Right hindlimb (tissue), 1 donor: ENCODE measurements around the gene TM6SF1.
A peak's percentile ranks its signal among the peaks of the same experiment; 100 is the strongest.
"Not testable (repeated sequence)": the region's sequence is repeated elsewhere in the genome, so short reads cannot be mapped to it uniquely, and the experiment has no call there.

Experiments used
- DNase-seq: peaks from one replicate; pipeline ENCODE4 v3.0.0-alpha.2; 2018

TM6SF1 gene

GRCh38 chr15:83090465-83090864 lies 17.0 kb upstream of the TM6SF1 start:
- no peak for DNase-seq

DNA sequence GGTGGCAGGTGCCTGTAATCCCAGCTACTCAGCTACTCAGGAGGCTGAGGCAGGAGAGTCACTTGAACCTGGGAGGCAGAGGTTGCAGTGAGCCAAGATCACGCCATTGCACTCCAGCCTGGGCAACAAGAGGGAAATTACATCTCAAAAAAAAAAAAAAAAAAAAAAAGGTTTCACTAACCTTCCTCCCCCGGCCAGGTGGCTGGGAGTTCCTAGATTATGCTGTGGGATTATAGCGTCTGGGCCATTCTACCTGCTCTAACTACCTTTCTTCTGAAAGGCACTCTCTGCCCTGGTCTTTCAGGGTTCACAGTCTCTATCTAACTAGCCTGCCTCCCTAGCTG lies 15.5 kb upstream of the TM6SF1 start:
- DNase-seq = not testable (repeated sequence)

DNA sequence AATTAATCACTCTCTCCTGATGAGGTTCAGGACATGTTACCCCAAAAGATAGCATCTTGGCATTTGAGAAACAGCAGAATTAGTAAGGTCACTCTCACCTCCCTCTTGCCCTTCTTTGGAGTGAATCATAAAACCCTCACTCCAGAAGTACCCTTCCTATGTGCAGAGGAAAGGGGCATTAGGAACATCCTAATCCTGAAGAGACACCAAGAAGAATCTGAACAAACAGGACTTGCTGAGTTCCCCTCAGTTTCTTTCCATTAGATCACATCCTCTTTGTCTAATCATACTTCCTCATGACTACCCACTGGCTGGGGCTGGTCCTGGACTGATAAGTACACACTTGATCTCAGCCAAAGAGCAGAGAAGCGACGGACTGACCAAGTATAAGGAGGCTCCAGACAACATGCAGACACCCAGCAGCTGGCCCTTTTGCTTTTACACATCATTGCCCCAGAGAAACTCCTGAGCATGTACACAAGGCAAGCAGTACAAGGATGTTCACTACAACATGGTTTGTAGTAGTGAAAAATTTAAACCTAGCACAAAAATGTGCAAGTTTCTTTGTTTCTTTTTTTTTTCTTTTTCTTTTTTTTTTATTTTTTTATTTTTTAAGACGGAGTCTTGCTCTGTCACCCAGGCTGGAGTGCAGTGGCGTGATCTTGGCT lies 15.0 kb upstream of the TM6SF1 start:
- DNase-seq = no peak

GRCh38 chr15:83094583-83094982 lies 12.9 kb upstream of the TM6SF1 start:
- no peak for DNase-seq

DNA sequence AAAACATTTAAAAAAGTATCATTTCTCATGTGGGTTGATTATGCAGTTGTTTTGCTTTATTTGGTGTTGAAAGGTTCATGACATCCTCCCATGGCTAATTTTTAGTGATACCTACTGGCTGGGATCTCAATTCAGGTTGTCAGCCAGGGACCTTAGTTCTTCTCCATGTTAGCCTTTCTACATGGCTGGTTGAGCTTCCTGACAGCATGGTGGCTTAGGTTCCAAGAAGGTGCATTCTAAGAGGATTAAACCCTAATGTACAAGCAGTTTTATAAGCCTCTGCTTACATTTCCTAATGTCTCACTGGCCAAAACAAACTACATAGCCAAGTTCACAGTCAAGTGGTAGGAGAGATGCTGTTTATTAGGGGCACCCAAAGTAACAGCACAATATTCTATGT lies 9.4 kb upstream of the TM6SF1 start:
- no peak for DNase-seq

DNA sequence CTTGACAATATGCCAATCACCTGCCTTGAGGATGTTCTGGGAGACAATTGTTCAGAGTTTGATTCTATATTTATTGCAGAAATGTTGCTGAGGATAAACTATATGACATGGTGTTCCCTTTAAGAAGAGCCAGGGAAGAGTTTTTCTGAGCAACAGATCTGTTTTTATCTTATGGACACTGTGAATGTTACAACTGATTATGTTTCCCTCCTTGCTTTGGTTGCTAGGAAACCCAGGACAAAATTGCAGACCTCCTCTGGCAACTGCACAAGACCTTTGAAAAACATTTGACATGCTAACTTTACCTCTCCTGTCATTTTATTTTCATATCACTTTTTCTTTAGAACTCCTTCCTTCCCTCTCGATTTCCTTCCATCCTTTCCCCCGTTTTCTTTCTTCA lies 8.2 kb upstream of the TM6SF1 start:
- DNase-seq = no peak

DNA sequence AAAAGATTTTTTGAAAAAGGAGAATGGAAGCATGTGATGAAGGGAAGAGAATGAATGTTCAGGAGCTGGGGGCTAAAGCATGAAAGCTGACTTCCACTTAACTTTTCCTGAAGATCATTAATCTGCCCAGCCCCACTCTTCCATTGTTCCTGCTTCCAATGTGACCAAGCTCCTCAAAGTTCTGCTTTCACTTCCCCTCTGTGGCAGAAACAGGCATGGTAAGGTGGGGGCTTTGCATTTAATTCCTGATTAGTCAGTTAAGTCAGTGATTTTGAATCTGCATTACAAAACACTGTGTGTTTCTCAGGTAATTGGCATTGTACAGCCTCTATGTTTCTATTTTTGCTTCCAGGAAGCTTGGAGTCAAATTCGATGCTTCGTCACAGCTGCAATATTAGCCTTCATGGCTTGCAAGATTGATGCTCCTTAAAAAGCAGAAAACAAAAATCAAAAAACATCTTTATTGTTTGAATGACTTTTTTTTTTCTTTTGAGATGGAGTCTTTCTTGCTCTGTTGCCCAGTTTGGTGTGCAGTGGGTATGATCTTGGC lies 7.3 kb upstream of the TM6SF1 start:
- DNase-seq = no peak

- peak; percentile 41 for DNase-seq
These were observed 5.1 kb upstream of the TM6SF1 start for GRCh38 chr15:83102346-83102745.

DNA sequence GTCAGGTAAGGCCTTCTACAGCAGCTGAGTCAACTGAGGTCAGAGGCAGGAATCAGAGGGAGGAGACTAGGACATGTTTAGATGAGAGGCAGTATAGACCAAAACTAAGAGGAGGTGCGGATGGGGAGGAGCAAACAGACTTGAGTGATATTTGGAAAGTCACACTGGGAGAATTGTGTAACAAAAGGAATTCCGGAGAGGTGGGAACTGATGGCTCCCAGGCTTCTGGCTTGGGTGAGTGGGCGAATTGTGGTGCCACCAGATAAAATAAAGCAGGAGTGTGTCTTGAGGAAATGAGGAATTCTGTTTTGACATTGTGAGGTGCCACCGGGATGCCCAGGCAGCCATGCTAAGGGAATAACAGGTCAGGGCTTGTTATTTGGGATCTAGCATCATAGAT lies 3.3 kb upstream of the TM6SF1 start:
- DNase-seq = no peak

- no peak for DNase-seq
These were observed 2.0 kb upstream of the TM6SF1 start for GRCh38 chr15:83105440-83105839.

DNA sequence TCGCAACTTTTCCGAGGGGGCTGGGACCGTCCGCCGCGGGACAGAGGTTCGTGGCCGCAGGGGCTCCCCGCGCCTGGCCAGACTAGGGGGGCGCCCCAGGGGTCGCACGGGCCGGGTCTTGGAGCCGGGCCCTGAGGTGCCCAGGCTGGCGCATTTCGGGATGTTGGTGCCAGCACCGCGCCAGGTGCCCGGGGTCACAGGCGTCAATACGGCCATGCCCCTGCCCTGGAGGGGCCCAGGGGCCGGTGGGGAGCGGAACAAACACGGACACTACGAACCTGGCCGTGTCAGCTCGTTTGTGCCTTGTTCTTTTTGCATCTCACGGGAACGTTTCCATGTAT lies 366 bp downstream of the TM6SF1 start:
- DNase-seq = no peak

DNA sequence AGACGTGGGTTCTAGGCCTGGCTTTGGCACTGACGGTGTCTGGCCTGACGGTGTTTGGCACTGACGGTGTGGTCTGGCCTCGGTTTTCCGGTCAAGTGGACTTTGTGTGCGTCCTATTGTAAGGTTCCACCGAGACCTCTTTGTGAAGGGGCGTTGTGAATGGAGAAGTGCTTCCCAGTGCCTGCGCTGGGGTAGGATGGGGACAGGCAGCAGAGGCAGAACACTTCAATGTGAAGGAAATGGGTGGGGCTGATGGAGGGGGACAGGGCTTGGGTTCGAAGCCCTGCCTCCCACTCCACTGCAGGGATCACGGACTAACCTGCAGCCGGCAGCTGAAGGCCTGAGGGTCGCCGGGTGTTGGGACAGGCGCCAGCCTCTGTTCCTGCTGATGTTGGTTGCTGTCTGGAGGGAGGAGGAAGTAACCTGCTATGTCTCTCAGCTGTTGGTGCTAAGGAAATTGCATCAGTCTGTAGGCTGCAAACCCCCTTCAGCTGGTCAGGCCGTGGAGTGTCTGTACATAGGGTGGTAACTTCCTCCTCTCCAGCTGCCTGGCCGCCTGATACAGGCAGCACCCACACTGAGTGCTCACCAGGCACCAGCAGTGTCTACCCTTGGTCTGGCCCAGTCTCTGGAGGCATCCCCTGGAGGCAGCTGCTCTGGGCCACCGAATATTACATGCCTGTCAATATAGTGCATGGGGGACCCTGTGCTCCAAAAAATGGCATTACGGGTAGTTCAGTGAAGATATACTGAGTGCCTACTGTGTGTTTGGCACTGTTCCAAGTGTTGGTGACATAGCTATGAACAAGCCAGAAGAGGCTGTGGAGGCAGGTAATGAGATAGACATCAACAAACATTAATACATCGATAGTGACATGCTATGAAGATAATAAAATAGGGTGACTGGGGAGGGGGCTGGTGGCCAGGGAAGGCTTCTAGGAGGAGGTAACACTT lies 1.1 kb downstream of the TM6SF1 start:
- DNase-seq = peak; percentile 55

DNA sequence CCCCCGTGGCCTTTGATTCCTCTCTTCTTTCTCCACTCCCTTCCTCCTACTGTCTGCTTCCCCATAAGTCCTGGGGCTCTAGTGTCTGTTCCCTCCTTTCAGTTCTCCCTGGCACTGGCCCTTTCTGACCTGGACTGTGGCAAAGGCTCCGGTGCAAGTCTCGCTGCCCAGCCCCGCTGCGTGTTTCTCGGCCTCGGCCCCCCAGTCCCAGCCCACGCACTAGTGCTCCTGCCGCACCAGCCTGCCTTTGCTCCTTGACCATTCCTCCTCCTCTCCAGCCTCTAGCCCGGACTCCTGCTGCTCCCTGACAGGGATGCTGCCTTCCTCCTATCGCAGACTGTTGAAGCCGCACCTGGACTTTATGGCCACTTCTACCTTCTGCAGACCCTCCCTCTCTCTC lies 2.1 kb downstream of the TM6SF1 start:
- no peak for DNase-seq

GRCh38 chr15:83110381-83110780 lies 2.9 kb downstream of the TM6SF1 start:
- no peak for DNase-seq

DNA sequence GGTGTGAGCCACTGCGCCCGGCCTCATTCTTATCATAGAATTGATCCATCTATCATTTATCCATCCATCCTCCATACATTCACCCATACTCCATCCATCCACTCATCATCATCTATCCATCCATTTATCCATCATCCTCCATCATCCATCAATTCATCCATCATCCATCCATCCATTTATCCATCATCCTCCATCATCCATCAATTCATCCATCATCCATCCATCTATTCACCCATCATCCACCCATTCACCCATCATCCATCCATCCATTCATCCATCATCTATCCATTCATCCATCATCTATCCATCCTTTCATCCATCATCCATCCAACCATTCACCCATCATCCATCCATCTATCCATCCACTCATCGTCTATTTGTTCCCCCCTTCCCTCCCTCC lies 3.7 kb downstream of the TM6SF1 start:
- DNase-seq = no peak

- DNase-seq = no peak
These were observed 4.9 kb downstream of the TM6SF1 start for GRCh38 chr15:83112233-83112955.

GRCh38 chr15:83112956-83113299 lies 5.5 kb downstream of the TM6SF1 start:
- no peak for DNase-seq

- no peak for DNase-seq
These were observed 6.6 kb downstream of the TM6SF1 start for GRCh38 chr15:83113881-83114674.

DNA sequence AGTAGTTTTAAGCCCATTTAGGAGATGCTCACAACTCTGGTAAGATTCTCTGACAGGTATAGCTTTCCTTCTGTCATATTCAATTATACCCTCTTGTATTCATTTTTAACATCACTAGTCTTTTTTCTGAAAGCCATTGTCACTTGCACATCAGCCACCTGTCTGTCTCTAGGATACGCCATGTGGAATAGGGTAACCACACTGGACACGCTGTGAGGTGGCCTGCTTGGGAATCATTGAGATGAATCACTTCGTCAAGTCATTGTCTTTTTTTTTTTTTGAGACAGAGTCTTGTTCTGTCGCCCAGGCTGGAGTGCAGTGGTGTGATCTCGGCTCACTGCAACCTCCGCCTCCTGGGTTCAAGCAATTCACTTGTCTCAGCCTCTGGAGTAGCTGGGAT lies 7.4 kb downstream of the TM6SF1 start:
- no peak for DNase-seq

- DNase-seq = no peak
These were observed 8.0 kb downstream of the TM6SF1 start for GRCh38 chr15:83115410-83115809.

DNA sequence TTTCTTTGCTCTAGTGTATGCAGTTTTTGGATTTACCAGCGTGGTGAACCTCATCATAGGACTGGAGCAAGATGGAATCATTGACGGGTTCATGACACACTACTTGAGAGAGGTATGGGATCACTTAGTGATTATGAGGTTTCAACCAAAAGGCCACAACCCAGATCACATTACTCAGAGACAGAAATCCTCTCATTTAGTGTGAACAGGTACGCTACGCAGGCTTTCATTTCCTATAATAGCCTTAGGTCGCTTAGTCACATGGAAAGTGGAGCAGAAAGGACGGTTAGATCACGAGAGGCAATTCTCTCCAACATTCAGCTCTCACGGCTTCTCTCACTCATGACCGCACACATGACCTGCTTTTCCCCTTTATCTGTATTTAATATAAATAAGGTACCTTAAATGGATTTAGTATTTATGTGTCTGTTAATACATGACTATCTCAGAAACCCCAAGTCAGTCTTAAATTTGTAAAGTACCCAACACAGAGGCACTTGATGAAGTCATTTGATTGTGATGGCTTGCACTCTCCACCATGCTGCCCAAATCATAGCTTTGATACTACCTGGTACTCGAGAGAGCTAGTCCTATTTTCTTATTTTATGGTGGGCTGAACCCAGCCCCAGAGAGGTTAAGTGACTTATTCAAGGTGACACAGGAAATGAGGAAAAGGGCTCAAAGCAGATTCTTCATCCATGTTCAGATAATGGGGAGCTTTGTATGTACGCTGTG lies 8.6 kb downstream of the TM6SF1 start:
- DNase-seq = no peak

GRCh38 chr15:83118291-83118827 lies 10.9 kb downstream of the TM6SF1 start:
- no peak for DNase-seq
